ENCODE results near the gene CHD6.

- TF ChIP-seq CTCF (IDR thresholded peaks at IDR 0.05): no peak
- no peak for TF ChIP-seq POLR2AphosphoS5 (IDR thresholded peaks at IDR 0.05)
- TF ChIP-seq POLR2A (IDR thresholded peaks at IDR 0.05): no peak
- TF ChIP-seq EP300 (IDR thresholded peaks at IDR 0.05): no peak
Measured at GRCh38 chr20:41428285-41428684, 189.9 kb downstream of the CHD6 start.
